Dendritic cell treated with granulocyte-macrophage colony-stimulating factor and Interleukin-4, amounts not matched to agents 40 ng/mL and 50 ng/mL, for 4 days (primary cell): ENCODE data around the gene U2AF2.
A peak's percentile ranks its signal among the peaks of the same experiment; 100 is the strongest.

Experiments
- H3K27ac Mint-ChIP-seq: one replicate; pipeline ENCODE4 v1.8.0; 2022; ENCODE audit warnings: mild to moderate bottlenecking, mixed read lengths
- H3K27me3 Mint-ChIP-seq: one replicate; pipeline ENCODE4 v1.8.0; 2022; ENCODE audit warnings: mild to moderate bottlenecking, mixed read lengths
- H3K36me3 Mint-ChIP-seq: one replicate; pipeline ENCODE4 v1.8.0; 2022; ENCODE audit warnings: low read depth, mixed read lengths
- H3K4me1 Mint-ChIP-seq: one replicate; pipeline ENCODE4 v1.8.0; 2022; ENCODE audit warnings: low read depth, mixed read lengths
- H3K4me3 Mint-ChIP-seq: one replicate; pipeline ENCODE4 v1.8.0; 2022; ENCODE audit warnings: mild to moderate bottlenecking, moderate library complexity, mixed read lengths
- H3K9me3 Mint-ChIP-seq: one replicate; pipeline ENCODE4 v1.8.0; 2022; ENCODE audit warnings: mixed read lengths
- intact Hi-C: fragments of 100-400 bp; cut with micrococcal nuclease; formaldehyde crosslinking; loops from one replicate; pipeline ENCODE4 v1.15.0; 2022

The U2AF2 gene

GRCh38 chr19:55663846-55664536, 9.2 kb downstream of the U2AF2 start:
- H3K27ac Mint-ChIP-seq, result no peak overlapping the region
- H3K36me3 Mint-ChIP-seq, result peaks cover 100% of the 10 kb centered on the region
- peaks cover 21% of the 10 kb centered on the region for H3K4me1 Mint-ChIP-seq
- no peaks in the 10 kb centered on the region for H3K27me3 Mint-ChIP-seq
- no peaks in the 10 kb centered on the region for H3K9me3 Mint-ChIP-seq
- no peak overlapping the region for H3K4me3 Mint-ChIP-seq
- intact Hi-C loops, result no loop called here

DNA sequence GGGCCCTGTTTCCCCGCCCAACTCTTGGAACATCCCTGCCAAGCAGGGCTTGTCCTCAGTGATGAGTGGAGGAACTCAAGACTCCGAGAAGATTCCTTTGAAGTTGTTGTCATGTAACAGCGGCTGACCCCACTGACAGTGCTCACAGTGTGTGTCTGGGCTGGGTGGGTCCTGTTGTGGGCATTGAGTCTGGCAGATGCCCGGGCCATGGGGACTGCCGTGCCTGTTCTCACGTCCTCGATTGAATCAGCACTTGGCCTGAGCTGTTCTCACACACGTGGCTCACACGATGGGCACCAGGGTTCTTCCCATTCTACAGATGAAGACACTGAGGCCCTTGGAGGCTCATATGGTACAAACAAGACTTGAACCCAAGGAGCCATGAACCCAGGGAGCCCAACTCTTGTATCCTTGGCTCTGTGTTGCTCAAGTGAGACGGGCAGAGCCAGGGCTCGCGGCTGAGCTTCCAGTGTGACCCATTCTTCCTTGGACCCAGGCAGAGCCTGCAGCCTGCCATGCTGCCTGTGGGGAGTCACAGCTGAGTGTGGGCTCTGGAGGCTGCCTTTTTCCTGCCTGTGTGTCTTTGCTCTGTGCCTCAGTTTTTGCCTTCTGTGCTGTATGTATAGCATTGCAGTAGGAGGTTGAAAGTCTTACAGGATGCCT, 11.6 kb downstream of the U2AF2 start:
- intact Hi-C loops, result no loop called here
- no peak overlapping the region for H3K27ac Mint-ChIP-seq
- no peaks in the 10 kb centered on the region for H3K9me3 Mint-ChIP-seq
- no peak overlapping the region for H3K4me3 Mint-ChIP-seq
- H3K36me3 Mint-ChIP-seq, result peaks cover 100% of the 10 kb centered on the region
- no peaks in the 10 kb centered on the region for H3K27me3 Mint-ChIP-seq
- peaks cover 31% of the 10 kb centered on the region for H3K4me1 Mint-ChIP-seq

GRCh38 chr19:55667006-55667381, 12.2 kb downstream of the U2AF2 start:
- H3K36me3 Mint-ChIP-seq, result peaks cover 100% of the 10 kb centered on the region
- intact Hi-C loops, result no loop called here
- peaks cover 28% of the 10 kb centered on the region for H3K4me1 Mint-ChIP-seq
- H3K27me3 Mint-ChIP-seq, result no peaks in the 10 kb centered on the region
- no peak overlapping the region for H3K27ac Mint-ChIP-seq
- H3K4me3 Mint-ChIP-seq, result no peak overlapping the region
- no peaks in the 10 kb centered on the region for H3K9me3 Mint-ChIP-seq

- peaks cover 26% of the 10 kb centered on the region for H3K4me1 Mint-ChIP-seq
- intact Hi-C loops, result no loop called here
- H3K9me3 Mint-ChIP-seq, result no peaks in the 10 kb centered on the region
- peaks cover 100% of the 10 kb centered on the region for H3K36me3 Mint-ChIP-seq
- no peak overlapping the region for H3K27ac Mint-ChIP-seq
- no peak overlapping the region for H3K4me3 Mint-ChIP-seq
- H3K27me3 Mint-ChIP-seq, result no peaks in the 10 kb centered on the region
These were observed 12.7 kb downstream of the U2AF2 start for GRCh38 chr19:55667511-55667910.

DNA sequence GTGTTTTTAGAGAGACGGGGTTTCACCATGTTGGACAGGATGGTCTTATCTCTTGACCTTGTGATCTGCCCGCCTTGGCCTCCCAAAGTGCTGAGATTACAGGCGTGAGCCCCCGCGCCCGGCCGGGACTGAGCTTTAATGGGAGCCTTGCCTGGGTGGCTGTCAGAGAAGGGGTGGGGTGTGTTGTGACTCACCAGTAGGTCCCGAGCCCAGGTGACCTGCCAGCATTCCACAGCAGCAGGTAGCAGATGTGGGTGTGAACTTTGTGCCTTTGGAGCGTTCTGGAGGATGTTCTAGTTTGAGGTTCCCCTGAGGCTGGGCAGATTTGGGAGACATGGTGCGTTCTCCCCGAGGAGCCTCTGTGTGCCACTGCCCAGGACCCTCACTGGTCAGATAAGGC, 13.1 kb downstream of the U2AF2 start:
- intact Hi-C loops, result no loop called here
- Mint-ChIP-seq H3K36me3 (peaks cover 100% of the 10 kb centered on the region), H3K4me1 (peaks cover 26% of the 10 kb centered on the region), H3K9me3 (no peaks in the 10 kb centered on the region), H3K27ac (no peak overlapping the region), H3K4me3 (no peak overlapping the region), H3K27me3 (no peaks in the 10 kb centered on the region)

DNA sequence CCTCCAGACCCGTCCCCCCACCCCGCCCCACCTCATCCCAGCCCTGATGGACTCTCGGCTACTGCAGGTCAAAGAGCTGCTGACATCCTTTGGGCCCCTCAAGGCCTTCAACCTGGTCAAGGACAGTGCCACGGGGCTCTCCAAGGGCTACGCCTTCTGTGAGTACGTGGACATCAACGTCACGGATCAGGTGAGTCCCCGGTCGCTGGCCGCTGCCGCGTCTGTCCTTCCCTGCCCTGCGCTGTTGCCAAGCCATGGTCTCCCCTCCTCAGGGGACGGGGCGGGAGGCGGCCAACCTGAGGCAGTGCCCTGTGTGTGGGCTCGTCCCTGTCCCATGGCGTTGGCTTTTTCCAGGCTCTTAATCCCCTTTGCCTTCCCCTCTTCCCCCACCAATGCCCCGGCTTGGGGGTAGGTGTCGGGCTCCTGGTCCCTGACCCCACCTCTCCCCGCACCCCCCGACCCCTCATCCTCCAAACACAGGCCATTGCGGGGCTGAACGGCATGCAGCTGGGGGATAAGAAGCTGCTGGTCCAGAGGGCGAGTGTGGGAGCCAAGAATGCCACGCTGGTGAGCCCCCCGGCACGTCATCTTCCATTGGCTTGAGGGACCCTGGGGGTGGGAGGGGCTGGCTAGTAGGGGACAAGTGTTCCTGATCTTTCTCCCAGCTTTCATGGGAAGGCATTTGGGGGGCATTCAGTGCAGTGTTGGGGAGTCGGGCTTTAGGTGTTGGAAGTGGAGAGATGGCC, 13.9 kb downstream of the U2AF2 start:
- H3K9me3 Mint-ChIP-seq, result no peaks in the 10 kb centered on the region
- peaks cover 31% of the 10 kb centered on the region for H3K4me1 Mint-ChIP-seq
- H3K4me3 Mint-ChIP-seq, result no peak overlapping the region
- H3K27me3 Mint-ChIP-seq, result no peaks in the 10 kb centered on the region
- no peak overlapping the region for H3K27ac Mint-ChIP-seq
- intact Hi-C loops, result no loop called here
- H3K36me3 Mint-ChIP-seq, result peaks cover 100% of the 10 kb centered on the region

DNA sequence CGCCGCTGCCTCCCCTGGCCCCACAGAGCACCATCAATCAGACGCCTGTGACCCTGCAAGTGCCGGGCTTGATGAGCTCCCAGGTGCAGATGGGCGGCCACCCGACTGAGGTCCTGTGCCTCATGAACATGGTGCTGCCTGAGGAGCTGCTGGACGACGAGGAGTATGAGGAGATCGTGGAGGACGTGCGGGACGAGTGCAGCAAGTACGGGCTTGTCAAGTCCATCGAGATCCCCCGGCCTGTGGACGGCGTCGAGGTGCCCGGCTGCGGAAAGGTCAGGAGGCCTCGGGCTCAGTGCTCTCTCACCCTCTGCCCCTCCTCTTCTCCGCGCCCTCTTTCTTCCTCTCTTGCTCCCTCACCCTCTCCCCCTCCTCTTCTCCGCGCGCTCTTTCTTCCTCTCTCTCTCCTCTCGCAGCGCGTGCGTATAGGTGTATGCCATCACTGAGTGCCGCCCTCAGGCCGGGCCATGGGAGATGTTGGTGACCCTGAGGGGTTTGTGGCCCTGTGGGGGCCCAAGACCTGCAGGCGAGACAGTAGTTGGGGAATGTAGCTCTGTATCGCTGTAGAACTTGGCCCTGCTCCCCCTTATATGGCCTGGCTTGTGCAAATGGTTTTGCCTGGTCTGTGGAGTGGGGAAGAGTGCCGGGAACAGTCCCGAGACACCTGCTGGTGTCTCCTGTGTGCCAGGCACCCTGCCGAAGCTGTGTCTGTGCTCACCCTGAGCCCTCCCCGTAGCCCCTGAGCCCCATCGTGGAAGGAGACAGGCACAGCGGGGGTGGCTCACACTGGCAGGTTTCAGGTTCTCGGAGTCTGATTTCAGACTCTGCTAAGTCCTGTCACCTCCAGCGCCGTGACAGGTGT, 14.8 kb downstream of the U2AF2 start:
- Mint-ChIP-seq H3K36me3 (peaks cover 100% of the 10 kb centered on the region), H3K27ac (no peak overlapping the region), H3K9me3 (no peaks in the 10 kb centered on the region), H3K4me1 (peaks cover 38% of the 10 kb centered on the region), H3K4me3 (no peak overlapping the region), H3K27me3 (no peaks in the 10 kb centered on the region)
- intact Hi-C loops, result no loop called here

GRCh38 chr19:55670280-55671053, 15.6 kb downstream of the U2AF2 start:
- Mint-ChIP-seq H3K36me3 (peaks cover 97% of the 10 kb centered on the region), H3K9me3 (no peaks in the 10 kb centered on the region), H3K27ac (peak overlapping the region; percentile 1), H3K4me3 (no peak overlapping the region), H3K27me3 (no peaks in the 10 kb centered on the region), H3K4me1 (peaks cover 41% of the 10 kb centered on the region)
- intact Hi-C loops, result no loop called here

GRCh38 chr19:55671054-55671378, 16.2 kb downstream of the U2AF2 start:
- Mint-ChIP-seq H3K4me1 (peaks cover 45% of the 10 kb centered on the region), H3K27me3 (no peaks in the 10 kb centered on the region), H3K4me3 (no peak overlapping the region), H3K27ac (peak overlapping the region; percentile 1), H3K9me3 (no peaks in the 10 kb centered on the region), H3K36me3 (peaks cover 97% of the 10 kb centered on the region)
- intact Hi-C loops, result no loop called here

DNA sequence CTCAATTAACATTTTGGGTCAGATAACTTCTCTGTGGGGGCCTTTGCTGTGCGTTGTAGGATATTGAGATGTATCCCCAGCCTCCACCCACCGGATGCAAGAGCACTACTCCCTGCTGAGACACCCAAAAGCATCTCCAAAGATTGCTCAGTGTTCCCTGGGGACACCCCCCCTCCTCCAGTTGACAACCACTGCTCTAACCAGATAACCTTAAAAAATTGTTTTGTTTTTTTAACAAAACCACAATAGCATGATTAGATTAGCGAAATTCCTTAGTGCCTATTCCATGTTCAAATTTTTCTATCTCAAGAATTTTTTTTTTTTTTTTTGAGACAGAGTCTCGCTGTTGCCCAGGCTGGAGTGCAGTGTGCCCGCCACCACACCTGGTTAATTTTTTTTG, 17.6 kb downstream of the U2AF2 start:
- Mint-ChIP-seq H3K27ac (no peak overlapping the region), H3K9me3 (no peaks in the 10 kb centered on the region), H3K36me3 (peaks cover 94% of the 10 kb centered on the region), H3K27me3 (no peaks in the 10 kb centered on the region), H3K4me3 (no peak overlapping the region), H3K4me1 (peaks cover 57% of the 10 kb centered on the region)
- intact Hi-C loops, result no loop called here

DNA sequence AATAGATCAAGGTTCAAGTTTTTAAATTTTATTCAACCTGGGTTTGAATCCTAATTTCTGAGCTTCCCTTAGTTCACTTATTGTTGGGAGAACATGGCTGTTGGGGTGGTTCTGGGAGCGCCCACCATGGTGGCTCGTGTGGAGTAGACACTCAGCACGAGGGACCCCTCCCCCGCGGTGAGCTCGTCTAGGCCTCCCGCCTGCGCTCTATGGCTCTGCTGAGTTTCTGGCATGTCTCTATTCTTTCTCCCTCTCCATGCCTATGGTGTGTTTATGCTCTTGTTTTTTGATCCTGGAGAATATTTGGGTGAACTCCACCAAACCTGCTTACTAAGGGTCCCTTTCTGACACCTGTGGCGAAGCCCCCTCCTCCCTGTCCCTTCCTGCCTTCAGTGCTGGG, 18.6 kb downstream of the U2AF2 start:
- Mint-ChIP-seq H3K36me3 (peaks cover 92% of the 10 kb centered on the region), H3K4me3 (no peak overlapping the region), H3K27me3 (no peaks in the 10 kb centered on the region), H3K4me1 (peaks cover 68% of the 10 kb centered on the region), H3K27ac (no peak overlapping the region), H3K9me3 (no peaks in the 10 kb centered on the region)
- intact Hi-C loops, result no loop called here

DNA sequence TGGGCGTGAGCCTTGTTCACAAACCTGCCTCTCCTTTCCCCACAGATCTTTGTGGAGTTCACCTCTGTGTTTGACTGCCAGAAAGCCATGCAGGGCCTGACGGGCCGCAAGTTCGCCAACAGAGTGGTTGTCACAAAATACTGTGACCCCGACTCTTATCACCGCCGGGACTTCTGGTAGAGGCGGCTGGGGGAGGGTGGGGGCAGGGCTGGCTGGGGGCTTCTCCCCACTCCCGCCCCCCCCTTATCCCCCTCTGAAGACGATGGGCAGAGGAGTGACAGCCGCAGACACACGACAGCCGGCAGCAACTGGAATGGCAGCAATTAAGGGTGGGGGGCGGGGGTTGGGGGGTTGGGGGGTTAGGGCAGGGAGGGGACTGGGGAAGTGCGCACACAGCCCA, 19.1 kb downstream of the U2AF2 start:
- H3K27me3 Mint-ChIP-seq, result no peaks in the 10 kb centered on the region
- no peak overlapping the region for H3K4me3 Mint-ChIP-seq
- peak overlapping the region; percentile 94 for H3K27ac Mint-ChIP-seq
- H3K36me3 Mint-ChIP-seq, result peaks cover 92% of the 10 kb centered on the region
- H3K9me3 Mint-ChIP-seq, result no peaks in the 10 kb centered on the region
- intact Hi-C loops, result loop anchor here (2.0 kb wide), 1 partner anchor 19 kb away; the partner anchor contains the start of gene U2AF2
- H3K4me1 Mint-ChIP-seq, result peaks cover 72% of the 10 kb centered on the region

DNA sequence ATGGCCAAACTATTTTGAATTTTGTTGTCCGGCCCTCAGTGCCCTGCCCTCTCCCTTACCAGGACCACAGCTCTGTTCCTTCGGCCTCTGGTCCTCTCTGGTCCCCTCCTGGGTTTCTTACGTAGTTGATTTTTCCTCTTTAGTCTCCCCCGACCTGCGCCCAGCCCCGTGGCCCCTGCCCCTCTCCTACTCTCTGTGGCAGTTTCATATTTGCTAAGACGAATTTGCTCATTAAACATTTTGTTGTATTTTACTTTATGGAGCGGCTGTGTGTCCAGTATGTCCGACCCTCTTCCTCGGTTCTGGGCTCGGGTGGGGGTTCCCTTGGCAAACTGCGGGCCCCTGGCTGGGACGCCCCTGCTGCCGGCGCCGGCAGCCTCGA, 19.6 kb downstream of the U2AF2 start:
- H3K4me1 Mint-ChIP-seq, result peaks cover 73% of the 10 kb centered on the region
- H3K27me3 Mint-ChIP-seq, result no peaks in the 10 kb centered on the region
- intact Hi-C loops, result loop anchor here (2.0 kb wide), 1 partner anchor 20 kb away; the partner anchor contains the start of gene U2AF2
- H3K9me3 Mint-ChIP-seq, result no peaks in the 10 kb centered on the region
- H3K27ac Mint-ChIP-seq, result peak overlapping the region; percentile 94
- H3K36me3 Mint-ChIP-seq, result peaks cover 92% of the 10 kb centered on the region
- H3K4me3 Mint-ChIP-seq, result peak overlapping the region; percentile 95
